GM19463 (cell line): Measurements from ENCODE around the gene TMEM205.
"Not testable (repeated sequence)": the region's sequence is repeated elsewhere in the genome, so short reads cannot be mapped to it uniquely, and the experiment has no call there.

Experiments
- ATAC-seq: cut with Tn5 transposase; IDR thresholded peaks from one replicate; pipeline ENCODE4 v1.9.1; 2021; ENCODE audit warnings: mild to moderate bottlenecking, moderate library complexity; ENCODE audit not compliant: unreplicated experiment

TMEM205 gene

GRCh38 chr19:11373166-11373884 lies 27.3 kb upstream of the TMEM205 start:
- ATAC-seq, result no peak

- ATAC-seq, result no peak
Observed at GRCh38 chr19:11370744-11371143, 24.7 kb upstream of the TMEM205 start.

- ATAC-seq, result no peak
Observed at GRCh38 chr19:11367528-11367927, 21.5 kb upstream of the TMEM205 start.

GRCh38 chr19:11365557-11366117 lies 19.6 kb upstream of the TMEM205 start:
- ATAC-seq, result no peak

- ATAC-seq, result no peak
Observed at GRCh38 chr19:11364935-11365334, 18.9 kb upstream of the TMEM205 start.

GRCh38 chr19:11364296-11364904 lies 18.3 kb upstream of the TMEM205 start:
- no peak for ATAC-seq

GRCh38 chr19:11363881-11364280 lies 17.8 kb upstream of the TMEM205 start:
- ATAC-seq, result no peak

- no peak for ATAC-seq
Observed at GRCh38 chr19:11361771-11362731, 16.0 kb upstream of the TMEM205 start.

- no peak for ATAC-seq
Observed at GRCh38 chr19:11361037-11361770, 15.1 kb upstream of the TMEM205 start.

GRCh38 chr19:11359421-11359820 lies 13.4 kb upstream of the TMEM205 start:
- ATAC-seq, result no peak

- ATAC-seq, result no peak
Observed at GRCh38 chr19:11356676-11357550, 10.8 kb upstream of the TMEM205 start.

- ATAC-seq, result no peak
Observed at GRCh38 chr19:11356074-11356397, 10.0 kb upstream of the TMEM205 start.

GRCh38 chr19:11355160-11356073 lies 9.3 kb upstream of the TMEM205 start, which contains the start of gene PLPPR2:
Gene PLPPR2, plus strand, starts transcription at chr19:11355432. Its CDS starts 2,242 bp downstream, at chr19:11357674.
- ATAC-seq, result no peak

GRCh38 chr19:11354102-11354501 lies 8.0 kb upstream of the TMEM205 start:
- not testable (repeated sequence) for ATAC-seq

GRCh38 chr19:11349171-11349570 lies 3.1 kb upstream of the TMEM205 start:
- no peak for ATAC-seq

GRCh38 chr19:11347546-11348039 lies 1.5 kb upstream of the TMEM205 start:
- no peak for ATAC-seq

- no peak for ATAC-seq
Observed at GRCh38 chr19:11345122-11345803, 805 bp downstream of the TMEM205 start.

GRCh38 chr19:11342429-11342828 lies 3.6 kb downstream of the TMEM205 start:
- ATAC-seq, result no peak
